Measurements from ENCODE around the gene TFDP2. TPM values are rescaled to one million over a fixed set of nuclear protein-coding genes. Genes with fewer than 3 reads are reported as not detected.

The TFDP2 gene
- total RNA-seq, 1 experiment from 2014 or later, result 76.0 TPM

- TF ChIP-seq, protein P1, sequence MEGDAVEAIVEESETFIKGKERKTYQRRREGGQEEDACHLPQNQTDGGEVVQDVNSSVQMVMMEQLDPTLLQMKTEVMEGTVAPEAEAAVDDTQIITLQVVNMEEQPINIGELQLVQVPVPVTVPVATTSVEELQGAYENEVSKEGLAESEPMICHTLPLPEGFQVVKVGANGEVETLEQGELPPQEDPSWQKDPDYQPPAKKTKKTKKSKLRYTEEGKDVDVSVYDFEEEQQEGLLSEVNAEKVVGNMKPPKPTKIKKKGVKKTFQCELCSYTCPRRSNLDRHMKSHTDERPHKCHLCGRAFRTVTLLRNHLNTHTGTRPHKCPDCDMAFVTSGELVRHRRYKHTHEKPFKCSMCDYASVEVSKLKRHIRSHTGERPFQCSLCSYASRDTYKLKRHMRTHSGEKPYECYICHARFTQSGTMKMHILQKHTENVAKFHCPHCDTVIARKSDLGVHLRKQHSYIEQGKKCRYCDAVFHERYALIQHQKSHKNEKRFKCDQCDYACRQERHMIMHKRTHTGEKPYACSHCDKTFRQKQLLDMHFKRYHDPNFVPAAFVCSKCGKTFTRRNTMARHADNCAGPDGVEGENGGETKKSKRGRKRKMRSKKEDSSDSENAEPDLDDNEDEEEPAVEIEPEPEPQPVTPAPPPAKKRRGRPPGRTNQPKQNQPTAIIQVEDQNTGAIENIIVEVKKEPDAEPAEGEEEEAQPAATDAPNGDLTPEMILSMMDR (conservative IDR thresholded peaks at IDR 0.05), result no peak
- H2BK15ac ChIP-seq (ENCODE audit: low read depth, low read length), result no peak overlapping the region
- H2BK5ac ChIP-seq (ENCODE audit: insufficient read length, low read length), result no peak overlapping the region
- no peak overlapping the region for H2AK5ac ChIP-seq (ENCODE audit: insufficient read length, low read length)
- H4K5ac ChIP-seq (ENCODE audit: insufficient read length, low read depth, low read length), result no peak overlapping the region
- H3K4me3 Mint-ChIP-seq, result no peak overlapping the region
- no peaks in the 10 kb centered on the region for H4K20me1 ChIP-seq (ENCODE audit: control insufficient read depth, insufficient read depth, insufficient read length)
- no peaks in the 10 kb centered on the region for H3K79me2 ChIP-seq (ENCODE audit: insufficient read depth, low read length)
- no peak overlapping the region for H2BK20ac ChIP-seq (ENCODE audit: low read depth, low read length, poor library complexity, severe bottlenecking)
- no peak overlapping the region for H4K91ac ChIP-seq (ENCODE audit: insufficient read length, low read depth, low read length)
- no peaks in the 10 kb centered on the region; a peak in 1 of 5 replicates for H3K9me3 Mint-ChIP-seq
- H2BK12ac ChIP-seq (ENCODE audit: insufficient read length, low read depth, low read length), result no peak overlapping the region
- no peak overlapping the region for H3K23ac ChIP-seq (ENCODE audit: insufficient read length, low read depth, low read length)
- H3K18ac ChIP-seq (ENCODE audit: insufficient read length, low read depth, low read length), result no peak overlapping the region
- no peak overlapping the region for H3K9ac ChIP-seq (ENCODE audit: extremely low read depth, insufficient read length, low read length)
- no peaks in the 10 kb centered on the region for H3K27me3 Mint-ChIP-seq (ENCODE audit: low read depth)
- no peaks in the 10 kb centered on the region for H3K4me1 ChIP-seq (ENCODE audit: insufficient read depth, low read length)
- WGBS (ENCODE audit: extremely low coverage, insufficient read length, low lambda C conversion rate), result no CpG with 5 or more reads among the region's 1 CpG
- H3K4me2 ChIP-seq (ENCODE audit: insufficient read depth, insufficient read length, low read length), result no peak overlapping the region
- no peaks in the 10 kb centered on the region for H3K23me2 ChIP-seq (ENCODE audit: insufficient read length, low read depth, low read length, poor library complexity, severe bottlenecking)
- H3K4ac ChIP-seq (ENCODE audit: low read depth, low read length), result no peak overlapping the region
- no peak overlapping the region for H2AFZ ChIP-seq (ENCODE audit: low read length)
- H3K56ac ChIP-seq (ENCODE audit: insufficient read length, low read depth, low read length), result no peak overlapping the region
- H3K27me3 ChIP-seq (ENCODE audit: insufficient read depth, low read length), result no peaks in the 10 kb centered on the region
- H3K9me3 ChIP-seq (ENCODE audit: control insufficient read depth, low read depth, low read length), result no peaks in the 10 kb centered on the region
- H3K27ac Mint-ChIP-seq, result no peak overlapping the region
- H2BK120ac ChIP-seq (ENCODE audit: low read depth, low read length, poor library complexity, severe bottlenecking), result no peak overlapping the region
- H3K36me3 Mint-ChIP-seq (ENCODE audit: insufficient read depth in 1 of 3, low read depth in 3 of 3), result peaks cover 0 to 6% (median 0%) of the 10 kb centered on the region in 3 experiments; a peak in 1 of 7 replicates
- no peak overlapping the region for H4K8ac ChIP-seq (replicated peaks; ENCODE audit: insufficient read length, low read depth, low read length)
- H3T11ph ChIP-seq (ENCODE audit: low read length), result no peak overlapping the region
- H3K4me1 Mint-ChIP-seq, result peaks cover 0 to 2% of the 10 kb centered on the region in 2 experiments; a peak in 1 of 4 replicates
- H3K79me1 ChIP-seq (ENCODE audit: insufficient read depth, low read depth, low read length, poor library complexity, severe bottlenecking), result no peaks in the 10 kb centered on the region
- no peak overlapping the region for H3K14ac ChIP-seq (ENCODE audit: insufficient read depth, low read length)
- DNase-seq, result no peak
- H3K27ac ChIP-seq (ENCODE audit: insufficient read length, low read depth, low read length), result no peak overlapping the region
These were observed 95.5 kb downstream of the TFDP2 start for GRCh38 chr3:142053835-142054234.
